NK-92 treated with Interleukin-12 subunit alpha and Interleukin-12 subunit beta, amount 100 ng/mL, for 24 hours (cell line): ENCODE measurements around the gene DCLK1.
"Not testable (repeated sequence)": the region's sequence is repeated elsewhere in the genome, so short reads cannot be mapped to it uniquely, and the experiment has no call there.

Experiments used
- DNase-seq: peaks from one replicate; lab custom pipeline; 2025; lab: John Stamatoyannopoulos, UW

Gene DCLK1

GRCh38 chr13:35984776-35985453 lies 146.3 kb downstream of the DCLK1 start:
- DNase-seq: no peak

- no peak for DNase-seq
Measured at GRCh38 chr13:35984287-35984686, 146.9 kb downstream of the DCLK1 start.

- not testable (repeated sequence) for DNase-seq
Measured at GRCh38 chr13:35983703-35984102, 147.5 kb downstream of the DCLK1 start.

GRCh38 chr13:35983206-35983605 lies 148.0 kb downstream of the DCLK1 start:
- DNase-seq: no peak

GRCh38 chr13:35979361-35979951 lies 151.7 kb downstream of the DCLK1 start:
- no peak for DNase-seq

- no peak for DNase-seq
Measured at GRCh38 chr13:35978607-35979316, 152.4 kb downstream of the DCLK1 start.

- DNase-seq: no peak
Measured at GRCh38 chr13:35977060-35977459, 154.1 kb downstream of the DCLK1 start.

GRCh38 chr13:35976126-35976525 lies 155.1 kb downstream of the DCLK1 start:
- DNase-seq: no peak

GRCh38 chr13:35966951-35967350 lies 164.2 kb downstream of the DCLK1 start:
- DNase-seq: not testable (repeated sequence)

- no peak for DNase-seq
Measured at GRCh38 chr13:35966024-35966423, 165.2 kb downstream of the DCLK1 start.

- DNase-seq: no peak
Measured at GRCh38 chr13:35965226-35965927, 165.8 kb downstream of the DCLK1 start.

- DNase-seq: no peak
Measured at GRCh38 chr13:35964863-35965180, 166.4 kb downstream of the DCLK1 start.

- DNase-seq: no peak
Measured at GRCh38 chr13:35964011-35964862, 166.9 kb downstream of the DCLK1 start.

- no peak for DNase-seq
Measured at GRCh38 chr13:35961461-35962220, 169.5 kb downstream of the DCLK1 start.

GRCh38 chr13:35961002-35961401 lies 170.2 kb downstream of the DCLK1 start:
- DNase-seq: no peak

- no peak for DNase-seq
Measured at GRCh38 chr13:35957996-35958395, 173.2 kb downstream of the DCLK1 start.

GRCh38 chr13:35957241-35957731 lies 173.9 kb downstream of the DCLK1 start:
- DNase-seq: no peak

- DNase-seq: no peak
Measured at GRCh38 chr13:35956074-35956473, 175.1 kb downstream of the DCLK1 start.

- no peak for DNase-seq
Measured at GRCh38 chr13:35954207-35954560, 177.0 kb downstream of the DCLK1 start.

- no peak for DNase-seq
Measured at GRCh38 chr13:35953537-35954206, 177.5 kb downstream of the DCLK1 start.
